HG03039 (cell line): Measurements from ENCODE around the gene CRACR2A.

Source experiments
- ATAC-seq: cut with Tn5 transposase; IDR thresholded peaks from one replicate; pipeline ENCODE4 v1.9.1; 2021; ENCODE audit warnings: mild to moderate bottlenecking, moderate library complexity; ENCODE audit not compliant: unreplicated experiment

Gene CRACR2A

GRCh38 chr12:3601461-3602150, 151.3 kb downstream of the CRACR2A start:
- no peak for ATAC-seq

DNA sequence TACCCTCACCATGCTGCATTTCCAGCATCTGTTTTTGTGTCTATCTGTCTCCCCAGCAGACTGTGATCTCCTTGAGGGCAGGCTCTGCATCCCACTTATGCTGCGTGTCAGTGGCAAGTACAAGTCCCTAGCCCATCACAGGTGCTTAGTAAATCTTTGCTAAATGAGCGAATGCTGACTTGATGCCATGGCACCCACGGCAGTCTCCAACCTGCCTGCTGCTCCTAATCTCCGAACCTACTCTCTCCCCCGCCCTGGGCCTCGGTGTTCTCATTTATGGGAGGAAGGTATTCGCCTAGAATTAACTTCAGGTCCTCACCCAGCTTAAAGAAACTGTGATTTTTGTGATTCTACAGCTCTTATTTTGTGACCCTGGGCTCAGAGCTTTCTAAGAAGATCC, 152.0 kb downstream of the CRACR2A start:
- ATAC-seq = no peak

DNA sequence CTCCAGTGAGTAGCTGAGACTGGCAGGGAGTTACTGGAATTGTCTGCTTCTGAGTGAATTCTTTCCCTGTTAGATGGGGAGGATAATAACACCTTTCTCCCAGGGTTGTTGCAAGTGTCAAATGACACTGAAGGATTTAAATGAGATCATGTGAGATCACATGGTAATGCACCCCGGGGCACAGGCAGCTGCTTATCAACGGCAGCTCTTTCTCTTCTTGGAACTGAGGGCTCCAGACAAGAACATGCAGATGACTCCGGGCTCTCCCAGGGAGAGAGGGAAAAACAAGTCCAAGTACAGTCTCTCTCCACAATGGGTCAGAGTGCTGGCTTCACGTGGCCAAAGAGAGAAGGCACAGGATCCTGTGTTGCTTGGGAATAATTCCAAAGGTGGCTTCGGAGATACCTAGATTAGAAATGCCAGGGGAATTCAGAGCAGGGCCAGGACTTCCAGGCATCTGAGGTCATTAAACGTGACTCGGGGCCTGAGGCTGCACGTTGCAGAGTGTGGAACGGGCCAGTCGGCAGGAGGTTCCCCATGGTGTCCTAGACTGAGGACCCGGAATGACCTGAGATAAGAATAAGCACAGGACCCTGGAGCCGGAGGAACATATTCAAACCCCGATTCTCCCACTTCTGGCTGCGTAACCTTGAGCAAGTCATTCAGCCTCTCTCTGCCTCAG, 152.7 kb downstream of the CRACR2A start:
- no peak for ATAC-seq

DNA sequence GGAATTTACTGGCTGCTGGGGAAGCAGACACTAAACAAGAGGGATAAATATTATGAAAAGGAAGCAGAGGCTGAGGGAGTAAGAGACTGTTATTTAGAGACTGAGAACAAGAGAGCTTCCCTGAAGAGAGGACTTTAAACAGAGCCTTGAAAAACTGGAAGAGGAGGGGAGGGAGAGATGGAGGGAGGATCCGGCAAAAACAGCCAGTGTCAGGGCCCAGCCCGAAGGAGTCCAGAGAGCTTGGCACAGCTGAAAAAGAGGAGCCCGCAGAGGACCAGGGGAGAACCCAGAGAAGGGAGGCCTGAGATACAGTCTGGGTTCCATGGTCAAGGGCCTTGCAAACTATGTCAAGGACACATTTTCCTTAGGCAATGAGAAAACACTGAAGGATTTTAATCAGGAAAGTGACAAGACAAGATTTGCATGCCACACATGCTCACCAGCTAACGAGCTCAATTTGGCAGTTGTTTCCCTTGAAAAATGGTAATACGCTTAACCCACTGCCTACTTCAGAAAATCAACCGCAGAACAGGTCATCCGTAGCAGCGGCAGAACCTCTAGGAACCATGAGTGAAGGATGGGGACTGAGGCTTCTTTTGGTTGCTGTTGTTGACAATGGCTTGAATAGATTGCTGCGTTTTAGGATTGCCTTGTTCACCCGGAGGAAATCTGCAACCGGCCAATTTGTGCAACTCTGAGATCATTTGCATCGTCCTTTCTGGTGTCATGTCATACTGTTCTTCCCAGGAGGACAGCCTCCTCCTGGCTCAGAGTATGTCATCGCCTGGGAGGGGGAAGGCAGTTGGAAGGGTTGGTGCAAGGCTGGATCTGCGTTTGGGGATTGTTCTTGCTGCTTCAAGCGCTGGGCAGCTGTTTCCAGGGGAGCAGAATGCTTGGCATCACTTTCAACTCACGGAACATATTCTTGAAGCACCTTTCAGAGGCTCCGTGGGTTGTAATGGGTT, 153.7 kb downstream of the CRACR2A start:
- ATAC-seq = no peak

GRCh38 chr12:3597526-3598210, 155.2 kb downstream of the CRACR2A start:
- ATAC-seq = no peak

DNA sequence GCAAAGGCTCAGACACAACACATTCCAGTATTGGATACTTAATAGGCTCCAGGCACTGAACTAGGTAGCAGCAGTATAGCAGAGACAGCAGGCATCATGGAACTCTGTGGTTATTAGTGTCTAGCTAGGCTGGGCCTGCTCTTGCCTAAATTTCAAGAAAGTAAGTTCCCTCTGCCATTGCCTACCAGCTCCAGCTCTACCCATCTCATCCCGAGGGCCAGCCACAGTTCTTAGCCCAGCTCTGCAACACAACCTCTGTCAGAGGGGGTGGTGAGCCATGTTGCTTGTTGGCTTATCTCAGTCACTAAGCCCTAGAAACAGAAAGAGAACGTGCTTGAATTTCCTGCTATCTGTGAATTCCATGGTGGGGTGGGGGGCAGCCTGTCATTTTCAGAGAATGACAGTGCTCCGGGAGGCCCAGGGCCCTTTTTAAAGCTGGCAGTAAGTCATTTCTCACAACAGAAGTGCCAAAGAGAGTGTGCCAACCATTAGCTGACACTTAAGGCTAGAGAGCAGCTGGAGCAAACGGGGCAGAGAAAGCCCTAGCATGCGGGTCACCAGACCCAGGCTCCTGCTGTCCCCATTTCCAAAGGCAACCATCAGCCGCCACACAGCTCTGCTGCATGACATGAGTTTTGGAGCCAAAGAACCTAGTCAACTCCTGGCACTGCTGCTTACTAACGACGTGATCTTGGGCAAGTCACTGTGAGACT, 156.1 kb downstream of the CRACR2A start:
- no peak for ATAC-seq

GRCh38 chr12:3595721-3596120, 157.2 kb downstream of the CRACR2A start:
- no peak for ATAC-seq

GRCh38 chr12:3594966-3595365, 157.9 kb downstream of the CRACR2A start:
- ATAC-seq = no peak

GRCh38 chr12:3593906-3594483, 158.9 kb downstream of the CRACR2A start:
- no peak for ATAC-seq

GRCh38 chr12:3592856-3593625, 159.9 kb downstream of the CRACR2A start:
- no peak for ATAC-seq

DNA sequence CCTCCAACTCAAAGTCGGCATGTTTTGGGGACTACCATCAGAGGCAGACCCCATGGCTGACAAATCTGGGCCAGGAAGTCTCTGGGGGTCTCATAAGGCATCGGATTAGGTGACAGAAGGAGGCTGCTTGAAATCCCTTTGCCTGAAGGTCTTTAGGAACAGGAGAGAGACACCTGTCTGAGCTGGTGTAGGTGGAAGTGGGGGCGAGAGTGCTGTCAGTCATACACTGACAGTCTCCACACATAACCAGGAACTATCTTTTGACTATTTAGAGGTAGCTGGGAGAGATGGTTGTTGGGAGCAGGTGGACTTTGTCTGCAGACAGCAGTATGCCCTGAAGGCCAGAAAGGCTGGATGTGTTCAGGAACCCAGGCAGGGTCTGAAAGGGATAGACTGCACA, 163.2 kb downstream of the CRACR2A start:
- ATAC-seq = no peak

DNA sequence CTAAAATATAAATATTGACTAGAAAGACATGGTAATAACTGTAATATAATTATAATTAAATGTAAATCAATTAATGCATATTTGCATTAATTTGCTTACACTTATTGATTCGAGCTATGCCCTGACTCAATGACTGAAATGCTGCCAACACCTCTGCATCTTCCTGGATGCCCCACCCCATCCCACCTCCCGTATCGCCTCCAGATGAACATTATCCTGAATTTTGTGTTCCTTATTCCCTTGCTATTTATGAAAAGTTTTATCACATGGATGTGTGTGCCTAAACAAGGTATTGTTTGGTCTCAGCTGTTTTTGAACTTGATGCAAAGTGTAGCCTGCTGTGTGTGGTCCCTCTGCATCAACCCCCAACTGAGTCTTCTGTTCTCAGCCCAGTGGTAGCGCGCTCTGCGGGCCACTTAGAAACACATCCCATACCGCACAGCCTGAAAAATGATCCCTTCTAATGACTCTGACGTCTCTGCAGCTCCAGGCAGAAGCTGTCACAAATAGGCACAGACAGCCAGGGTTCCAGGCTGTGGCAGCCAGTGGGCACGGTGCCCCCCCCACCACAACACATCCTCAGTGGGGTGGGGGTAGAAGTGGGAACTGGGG, 165.4 kb downstream of the CRACR2A start:
- no peak for ATAC-seq

DNA sequence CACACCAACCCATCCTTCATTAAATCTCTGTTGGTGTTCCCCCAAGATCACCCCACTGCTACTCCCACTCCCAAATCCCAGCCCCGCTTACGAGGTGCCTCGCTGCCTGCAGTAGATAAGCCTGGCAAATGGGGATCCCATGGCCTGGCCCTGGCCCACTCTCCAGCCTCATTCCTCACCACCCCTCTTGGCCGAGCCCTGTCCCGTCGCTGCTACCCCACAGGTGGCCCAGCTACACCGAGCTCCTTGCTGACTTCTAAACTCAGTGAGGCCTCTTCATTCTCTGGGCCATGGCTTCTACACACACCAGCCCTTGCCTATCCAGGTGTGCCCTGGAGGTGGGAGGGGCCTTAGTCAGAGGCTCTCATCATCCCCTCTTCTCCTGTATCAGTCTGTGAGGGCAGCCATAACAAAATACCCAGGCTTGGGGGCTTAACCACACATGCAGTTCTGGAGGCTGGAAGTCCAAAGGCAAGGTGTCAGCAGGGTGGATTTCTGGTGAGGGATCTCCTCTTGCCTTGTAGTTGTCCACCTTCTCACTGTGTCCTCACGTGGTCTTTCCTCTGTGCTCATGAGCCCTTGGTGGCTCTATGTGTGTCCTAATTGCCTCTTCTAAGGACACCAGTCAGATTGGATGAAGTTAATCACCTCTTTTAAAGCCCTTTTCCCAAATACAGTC, 169.1 kb downstream of the CRACR2A start:
- ATAC-seq = no peak

DNA sequence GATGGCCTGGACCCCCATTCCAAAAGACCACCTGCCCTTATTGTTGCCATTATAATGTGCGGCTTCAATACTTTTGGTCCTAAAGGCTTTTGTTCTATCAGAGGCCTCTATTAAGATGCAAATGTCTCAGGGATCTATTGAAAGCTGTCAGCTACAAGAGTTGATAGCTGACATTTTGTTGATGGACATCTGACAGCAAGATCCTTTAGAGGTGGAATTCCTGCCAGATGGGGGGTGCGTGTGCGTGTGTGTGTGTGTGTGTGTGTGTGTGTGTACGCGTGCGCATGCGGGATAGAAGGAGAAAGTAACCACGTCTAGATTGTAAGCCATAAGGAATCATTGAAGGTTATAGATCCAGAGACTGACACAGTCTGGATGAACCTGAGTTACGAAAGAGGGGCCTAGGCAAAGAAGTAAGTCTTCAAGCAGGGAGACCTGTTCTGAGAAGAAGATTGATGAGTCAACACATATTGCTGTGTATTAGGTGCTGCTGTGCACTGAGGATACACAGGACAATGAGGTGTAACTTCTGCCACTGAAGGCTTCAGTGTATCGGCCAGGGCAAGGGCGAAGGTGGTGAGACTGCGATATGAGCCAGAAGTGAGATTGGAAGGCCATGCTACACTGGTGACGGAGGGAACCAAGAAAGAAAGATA, 172.7 kb downstream of the CRACR2A start:
- no peak for ATAC-seq

GRCh38 chr12:3579446-3580093, 173.3 kb downstream of the CRACR2A start:
- no peak for ATAC-seq

DNA sequence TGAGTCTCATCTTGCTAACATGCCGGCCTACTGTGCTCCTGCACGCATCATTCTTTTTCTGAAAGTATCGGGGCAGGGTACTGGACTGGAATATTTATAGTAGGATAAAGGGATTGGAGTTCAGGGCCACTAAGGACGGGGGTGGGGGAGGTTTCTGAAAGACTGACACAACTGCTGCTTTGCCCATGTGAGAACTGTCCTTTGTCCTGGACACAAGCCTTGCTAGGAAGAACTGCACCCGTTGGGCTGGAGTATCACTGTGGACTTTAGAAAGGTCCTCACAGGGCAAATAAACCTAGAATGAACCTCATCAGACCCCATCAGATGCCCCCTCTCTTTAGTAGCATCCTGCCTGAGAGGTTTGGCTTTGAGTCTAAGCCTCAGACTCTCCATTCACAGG, 174.4 kb downstream of the CRACR2A start:
- ATAC-seq = no peak

DNA sequence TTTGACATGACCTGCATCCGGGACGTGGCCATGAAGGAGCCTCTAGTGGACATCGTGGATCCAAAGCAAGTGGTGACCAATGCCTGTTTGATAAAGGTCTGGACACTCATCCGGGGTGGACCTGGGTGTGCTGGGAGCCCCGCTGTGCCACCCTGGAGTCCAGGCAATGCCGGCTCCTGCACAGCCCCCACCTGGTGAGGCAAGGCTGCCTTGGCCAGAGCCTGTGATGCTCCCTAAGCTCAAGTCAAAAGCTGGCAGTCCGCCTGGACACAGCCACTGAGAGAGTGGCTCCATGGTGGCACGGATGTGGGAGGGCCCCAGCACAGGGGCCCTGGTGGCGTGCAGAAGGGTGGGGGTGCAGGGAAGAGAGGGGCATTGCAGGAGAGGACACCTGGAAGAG, 176.0 kb downstream of the CRACR2A start:
- no peak for ATAC-seq
